NT2/D1 (cell line): ENCODE measurements around the gene HAGH.

ENCODE experiments used
- YY1 ChIP-seq: IDR thresholded peaks from 2 replicates; pipeline ENCODE4 v1.6.1; 2011; ENCODE audit not compliant: insufficient read length, insufficient read depth
- ZNF274 ChIP-seq: IDR thresholded peaks from 2 replicates; pipeline ENCODE4 v1.6.1; 2011; ENCODE audit warnings: mild to moderate bottlenecking, low read depth, low read length

DNA sequence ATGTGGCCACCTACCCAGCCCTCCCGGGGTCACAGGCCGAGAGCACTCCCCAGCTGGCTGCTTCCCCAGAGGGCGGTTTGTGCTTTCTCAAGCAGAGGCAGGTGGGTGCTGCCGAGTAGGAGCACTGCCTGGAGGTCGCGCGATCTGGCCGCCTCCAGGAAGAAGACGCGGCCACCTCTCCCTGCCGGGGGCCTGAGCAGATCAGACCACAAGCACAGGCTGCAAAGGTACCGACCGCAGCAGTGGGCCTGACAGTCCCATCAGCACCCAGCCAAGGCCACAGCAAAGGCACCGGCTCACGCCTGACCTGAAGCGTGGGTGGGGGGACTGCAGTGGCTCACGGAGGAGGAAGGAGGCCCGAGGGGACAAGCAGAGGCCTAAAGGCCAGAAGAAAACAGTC is 17.9 kb downstream of the HAGH start:
- no peak for TF ChIP-seq ZNF274
- TF ChIP-seq YY1: no peak
